ENCODE measurements around the gene GAB2.

GAB2 gene

GRCh38 chr11:78168539-78169477 is 248.8 kb downstream of the GAB2 start:
- Histone ChIP-seq H3K4me1 (ENCODE audit: control insufficient read depth in 2 of 2, insufficient read depth in 2 of 2, low read length in 2 of 2) (no peaks in the 10 kb centered on the region), H3K36me3 (ENCODE audit: control insufficient read depth in 2 of 2, insufficient read depth in 2 of 2, low read length in 2 of 2) (peaks cover 7 to 15% of the 10 kb centered on the region in 2 donors), H3K9me3 (ENCODE audit: control insufficient read depth in 2 of 2, low read length in 2 of 2) (no peaks in the 10 kb centered on the region), H3K27ac (ENCODE audit: low read depth in 2 of 2, low read length in 2 of 2) (peak overlapping the region; percentile 56 to 59), H3K9ac (ENCODE audit: low read depth in 1 of 2, low read length in 2 of 2) (no peak overlapping the region), H3K4me3 (ENCODE audit: low read length in 2 of 2) (no peak overlapping the region), H3K27me3 (ENCODE audit: control insufficient read depth in 2 of 2, insufficient read depth in 2 of 2, low read length in 2 of 2) (no peaks in the 10 kb centered on the region)

GRCh38 chr11:78166855-78167469 is 250.7 kb downstream of the GAB2 start:
- no peaks in the 10 kb centered on the region for H3K27me3 ChIP-seq (ENCODE audit: control insufficient read depth in 2 of 2, insufficient read depth in 2 of 2, low read length in 2 of 2)
- H3K9me3 ChIP-seq (ENCODE audit: control insufficient read depth in 2 of 2, low read length in 2 of 2), result no peaks in the 10 kb centered on the region
- H3K27ac ChIP-seq (ENCODE audit: low read depth in 2 of 2, low read length in 2 of 2), result no peak overlapping the region
- no peaks in the 10 kb centered on the region for H3K4me1 ChIP-seq (ENCODE audit: control insufficient read depth in 2 of 2, insufficient read depth in 2 of 2, low read length in 2 of 2)
- H3K36me3 ChIP-seq (ENCODE audit: control insufficient read depth in 2 of 2, insufficient read depth in 2 of 2, low read length in 2 of 2), result peaks cover 0 to under 1% of the 10 kb centered on the region in 2 donors
- no peak overlapping the region for H3K9ac ChIP-seq (ENCODE audit: low read depth in 1 of 2, low read length in 2 of 2)
- H3K4me3 ChIP-seq (ENCODE audit: low read length in 2 of 2), result no peak overlapping the region

All from mucosa of rectum (tissue), 2 donors.